ENCODE measurements around the gene OR2J3.

GRCh38 chr6:29137724-29138123 is 29.9 kb downstream of the OR2J3 start:
- no peak for TF ChIP-seq JUN (IDR thresholded peaks at IDR 0.05; ENCODE audit: borderline replicate concordance, insufficient read depth, insufficient read length, low read depth)
- no peak for TF ChIP-seq POLR2AphosphoS5 (IDR thresholded peaks at IDR 0.05; ENCODE audit: insufficient read depth, low read depth, low read length)
- no peak for TF ChIP-seq EZH2 (IDR thresholded peaks at IDR 0.05; ENCODE audit: borderline replicate concordance, low read depth, low read length, severe bottlenecking)
- no peak for TF ChIP-seq MAX (IDR thresholded peaks at IDR 0.05; ENCODE audit: insufficient read depth, insufficient read length)
- TF ChIP-seq CTCF (IDR thresholded peaks at IDR 0.05; ENCODE audit: extremely low read depth in 1 of 2, insufficient read depth in 1 of 2, low read depth in 1 of 2, low read length in 2 of 2), result no peak
